NCI-H1092 treated with DMSO at 0.1 percent for 48 hours (cell line): Measurements from ENCODE around the gene MRPS33.
"Not testable (repeated sequence)": the region's sequence is repeated elsewhere in the genome, so short reads cannot be mapped to it uniquely, and the experiment has no call there.

Experiments
- DNase-seq: peaks from one replicate; lab custom pipeline; 2025; lab: John Stamatoyannopoulos, UW

The MRPS33 gene

DNA sequence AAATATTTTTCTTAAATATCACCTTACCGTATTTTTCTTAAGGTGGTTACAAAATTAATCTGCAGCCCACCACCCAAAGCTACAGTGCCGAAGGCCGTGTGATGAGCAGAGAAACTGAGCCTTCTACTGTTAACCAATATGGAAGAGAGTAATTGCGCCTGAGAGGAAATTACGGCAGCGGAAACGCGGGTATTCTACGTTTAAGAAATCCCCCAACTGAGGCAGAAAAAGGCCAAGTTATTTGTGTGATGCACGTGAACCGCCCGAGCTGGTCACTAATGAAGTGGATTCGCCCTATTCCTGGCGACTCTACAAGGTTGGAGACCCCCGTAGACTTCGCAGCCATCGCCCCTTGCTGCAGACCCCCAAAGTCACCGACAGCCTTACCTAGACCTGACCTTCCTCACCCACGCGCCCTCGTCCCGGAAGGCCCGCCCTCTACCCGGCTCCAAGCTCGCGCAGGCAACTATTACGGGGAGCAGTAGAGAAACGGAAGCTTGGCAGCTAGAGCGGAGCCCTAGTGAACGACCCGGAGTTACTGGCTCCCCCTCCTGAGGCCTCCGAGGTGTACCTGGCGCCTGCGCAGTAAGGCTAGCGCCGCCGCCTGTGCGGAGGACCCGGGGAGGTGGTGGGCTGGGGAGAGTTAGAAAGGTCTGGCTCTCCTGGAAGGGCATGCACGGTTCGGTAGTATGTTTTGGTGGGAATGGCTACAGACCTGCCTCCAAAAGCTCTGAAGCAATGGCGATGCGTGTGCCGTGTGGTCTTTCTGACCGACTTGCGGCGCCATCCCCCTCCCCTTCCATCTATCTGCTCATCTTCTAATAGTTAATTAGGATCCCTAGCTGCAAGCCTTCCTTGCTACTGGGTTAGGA, at the start of gene MRPS33:
Gene MRPS33, minus strand, starts transcription at position 429 of the 872 bp plus-strand sequence. CDS start 4,319 bp downstream, outside the sequence.
- DNase-seq: peak; percentile 99

DNA sequence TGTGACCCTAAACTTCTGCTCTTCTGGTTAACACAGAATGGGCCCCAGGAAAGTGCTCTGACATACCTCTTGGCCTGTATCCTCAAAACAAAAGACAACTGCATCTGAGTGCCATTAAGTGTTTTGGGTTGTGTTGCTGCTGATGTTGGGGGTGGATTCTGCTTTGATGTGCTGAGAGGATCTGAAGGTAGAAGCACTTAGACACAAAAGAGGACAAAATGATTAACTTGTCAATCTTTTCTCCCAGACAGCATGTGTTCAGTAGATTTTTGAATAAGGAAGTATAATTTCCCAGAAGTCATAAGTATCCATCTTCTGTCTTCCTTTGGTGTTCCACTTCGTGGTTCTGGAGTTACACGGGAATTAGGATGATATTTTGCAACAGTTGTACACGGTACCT, 43.0 kb upstream of the MRPS33 start:
- DNase-seq: no peak

DNA sequence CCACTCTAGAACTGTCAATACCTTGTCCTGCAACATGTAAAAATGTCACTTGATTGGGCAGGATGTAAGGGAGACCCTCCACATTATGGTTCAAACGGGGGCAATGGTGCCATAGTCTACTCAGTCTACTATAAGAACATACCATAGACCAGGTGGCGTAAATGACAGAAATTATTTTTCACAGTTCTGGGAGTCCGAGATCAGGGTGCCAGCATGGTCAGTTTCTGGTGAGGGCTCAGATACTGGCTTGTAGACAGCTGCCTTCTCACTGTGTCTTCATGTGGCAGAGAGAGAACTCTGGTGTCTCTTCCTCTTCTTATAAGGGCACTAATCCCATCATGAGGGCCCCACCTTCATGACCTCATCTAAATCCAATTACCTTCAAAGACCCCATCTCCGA, 40.4 kb upstream of the MRPS33 start:
- no peak for DNase-seq

DNA sequence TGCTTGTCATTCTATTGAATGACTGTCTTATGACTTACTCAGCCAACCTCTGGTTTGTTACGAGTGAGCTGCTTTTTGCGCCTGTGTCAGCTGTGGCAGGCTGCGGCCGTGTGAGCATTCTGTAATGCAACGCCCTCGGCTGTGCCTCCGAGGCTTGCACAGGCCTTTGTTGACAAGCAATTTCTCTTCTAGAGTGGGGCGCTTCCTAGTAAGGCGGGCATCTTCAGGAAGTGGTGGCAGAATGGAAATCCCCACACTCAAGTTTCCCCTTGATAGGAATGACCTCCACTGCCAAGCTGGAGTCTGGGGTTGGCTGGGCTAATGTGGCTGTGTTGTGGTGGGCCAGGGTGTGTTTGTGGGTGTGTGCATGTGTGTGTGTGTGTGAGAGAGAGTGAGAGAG, 38.9 kb upstream of the MRPS33 start:
- DNase-seq: no peak

DNA sequence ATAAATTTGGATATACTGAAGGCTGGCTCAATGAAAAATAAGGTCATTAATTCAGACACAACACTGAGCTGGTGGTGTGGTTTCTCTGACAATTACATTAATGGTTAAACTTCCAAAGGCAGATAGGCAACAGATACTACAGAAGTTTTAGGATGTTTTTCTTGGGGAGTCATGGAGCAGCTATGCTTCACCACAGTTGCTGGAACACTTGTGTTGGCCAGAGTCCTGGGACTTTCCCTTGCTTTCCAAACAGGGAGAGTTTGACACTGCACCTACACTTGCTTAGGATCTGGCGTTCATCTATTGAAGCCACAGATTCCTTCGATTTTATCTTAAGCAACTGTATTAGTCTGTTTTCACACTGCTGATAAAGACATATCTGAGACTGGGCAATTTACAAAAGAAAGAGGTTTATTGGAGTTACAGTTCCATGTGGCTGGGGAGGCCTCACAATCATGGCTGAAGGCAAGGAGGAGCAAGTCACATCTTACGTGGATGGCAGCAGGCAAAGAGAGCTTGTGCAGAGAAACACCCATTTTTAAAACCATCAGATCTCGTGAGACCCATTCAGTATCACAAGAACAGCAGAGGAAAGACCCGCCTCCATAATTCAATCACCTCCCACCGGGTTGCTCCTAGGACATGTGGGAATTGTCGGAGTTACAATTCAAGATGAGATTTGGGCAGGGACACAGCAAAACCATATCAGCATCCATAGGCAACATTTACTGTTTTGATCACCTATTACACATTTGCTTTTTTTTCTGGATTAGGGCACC, 31.3 kb upstream of the MRPS33 start:
- no peak for DNase-seq

DNA sequence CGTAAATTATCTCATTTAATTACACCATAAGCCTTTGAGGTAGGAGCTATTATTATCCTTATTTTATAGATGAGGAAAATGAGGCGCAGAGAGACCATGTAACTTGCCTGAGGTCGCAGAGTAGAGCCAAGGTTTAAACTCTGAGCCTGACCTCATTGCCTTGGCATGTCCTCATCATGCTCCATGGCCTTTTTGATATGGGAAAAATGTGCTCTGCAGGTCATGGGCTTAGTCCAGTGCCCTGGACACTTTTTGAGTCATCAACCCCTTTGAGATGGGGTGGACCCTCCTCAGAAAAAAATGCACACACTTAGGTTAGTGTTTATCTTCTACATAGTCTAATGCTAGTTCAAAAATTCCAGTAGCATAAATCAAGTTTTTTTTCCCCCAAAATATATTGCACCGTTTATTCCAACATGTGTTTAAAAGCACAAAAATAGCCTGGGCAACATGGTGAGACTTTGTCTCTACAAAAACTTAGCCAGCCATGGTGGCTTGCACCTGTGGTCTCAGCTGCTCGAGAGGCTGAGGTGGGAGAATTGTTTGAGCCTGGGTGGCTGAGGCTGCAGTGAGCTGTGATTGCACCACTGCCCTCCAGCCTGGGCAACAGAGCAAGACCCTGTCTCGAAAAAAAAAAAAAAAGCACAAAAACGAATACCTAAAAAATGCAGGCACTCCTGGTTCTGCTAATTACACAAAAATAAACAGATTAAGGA, 30.5 kb upstream of the MRPS33 start:
- no peak for DNase-seq

DNA sequence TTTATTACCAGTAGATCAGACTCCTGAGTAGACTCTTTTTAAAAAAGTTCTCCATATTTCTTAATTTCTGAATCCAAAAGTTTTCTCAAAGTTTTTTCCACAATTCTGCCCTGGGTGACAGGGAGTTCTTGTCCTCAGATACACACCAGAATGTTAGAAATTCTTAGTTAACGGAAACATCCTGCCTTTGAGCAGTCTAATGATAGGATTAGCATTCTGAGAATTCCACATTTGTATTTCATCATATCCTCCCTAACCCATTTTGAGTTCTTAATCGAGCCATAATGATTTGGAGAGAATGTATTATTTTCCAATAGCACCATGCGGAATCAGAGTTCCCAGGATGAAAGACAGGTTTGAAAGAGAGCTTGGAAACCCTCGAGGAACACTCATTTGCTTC, 28.9 kb upstream of the MRPS33 start:
- no peak for DNase-seq

DNA sequence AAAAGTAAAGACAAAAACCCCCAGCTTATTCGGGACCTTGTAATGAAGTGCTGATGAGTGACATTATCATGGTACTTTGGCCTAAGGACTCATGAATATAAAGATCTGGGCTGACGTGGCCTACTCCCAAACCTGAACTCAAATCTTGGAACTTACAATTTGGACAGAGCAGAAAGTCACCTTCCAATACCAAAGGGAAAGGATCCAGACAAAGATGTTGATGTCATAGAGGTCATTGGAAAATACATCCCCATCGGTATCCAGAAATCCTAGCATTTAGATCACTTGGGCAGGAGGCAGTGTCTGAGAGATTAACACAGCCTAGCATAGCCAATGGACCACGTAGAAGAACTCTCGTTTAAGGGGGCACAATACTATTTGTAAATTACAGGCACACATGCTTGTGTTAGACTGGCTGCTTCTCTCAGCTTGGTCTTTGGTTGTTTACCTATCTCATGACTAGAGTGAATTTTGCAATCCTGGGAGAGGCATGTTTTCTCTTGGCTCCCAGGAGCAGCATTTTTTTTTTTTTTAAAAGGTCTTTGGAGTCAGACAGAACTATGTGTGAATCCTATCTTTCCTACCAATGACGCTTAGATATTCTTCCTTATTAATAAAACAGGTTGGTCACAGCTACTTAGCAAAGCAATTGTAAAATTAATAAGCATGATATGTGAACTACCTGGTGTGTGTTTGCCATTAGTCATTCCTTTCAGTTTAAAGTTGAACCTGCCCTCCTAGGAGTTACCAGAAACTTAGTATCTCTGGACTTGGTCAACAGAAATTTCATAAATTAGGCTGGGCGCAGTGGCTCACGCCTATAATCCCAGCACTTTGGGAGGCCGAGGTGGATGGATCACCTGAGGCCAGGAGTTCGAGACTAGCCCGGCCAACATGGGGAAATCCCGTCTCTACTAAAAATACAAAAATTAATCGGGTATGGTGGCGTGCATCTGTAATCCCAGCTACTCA, 27.8 kb upstream of the MRPS33 start:
- DNase-seq: no peak

DNA sequence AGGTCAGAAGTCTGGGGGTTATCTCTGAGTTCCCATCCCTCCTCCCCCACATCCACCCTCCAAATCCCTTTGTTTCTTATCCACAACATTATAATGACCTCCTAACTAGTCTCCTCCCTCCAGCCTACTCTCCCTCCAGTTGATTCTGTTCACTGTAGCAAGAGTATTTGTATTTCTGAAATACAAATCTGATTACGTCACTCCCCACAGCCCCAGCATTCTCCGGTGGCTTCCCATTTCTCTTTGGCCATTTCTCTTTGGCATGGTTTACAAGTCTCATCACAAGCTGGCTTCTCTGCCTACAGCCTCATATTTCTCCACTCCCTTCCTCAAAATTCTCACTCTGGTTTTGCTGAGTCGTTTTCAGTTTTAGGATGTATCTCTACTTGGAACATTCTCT, 24.6 kb upstream of the MRPS33 start:
- no peak for DNase-seq

DNA sequence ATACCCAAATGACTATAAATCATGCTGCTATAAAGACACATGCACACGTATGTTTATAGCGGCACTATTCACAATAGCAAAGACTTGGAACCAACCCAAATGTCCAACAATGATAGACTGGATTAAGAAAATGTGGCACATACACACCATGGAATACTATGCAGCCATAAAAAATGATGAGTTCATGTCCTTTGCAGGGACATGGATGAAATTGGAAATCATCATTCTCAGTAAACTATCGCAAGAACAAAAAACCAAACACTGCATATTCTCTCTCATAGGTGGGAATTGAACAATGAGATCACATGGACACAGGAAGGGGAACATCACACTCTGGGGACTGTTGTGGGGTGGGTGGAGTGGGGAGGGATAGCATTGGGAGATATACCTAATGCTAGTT, 23.3 kb upstream of the MRPS33 start:
- not testable (repeated sequence) for DNase-seq

DNA sequence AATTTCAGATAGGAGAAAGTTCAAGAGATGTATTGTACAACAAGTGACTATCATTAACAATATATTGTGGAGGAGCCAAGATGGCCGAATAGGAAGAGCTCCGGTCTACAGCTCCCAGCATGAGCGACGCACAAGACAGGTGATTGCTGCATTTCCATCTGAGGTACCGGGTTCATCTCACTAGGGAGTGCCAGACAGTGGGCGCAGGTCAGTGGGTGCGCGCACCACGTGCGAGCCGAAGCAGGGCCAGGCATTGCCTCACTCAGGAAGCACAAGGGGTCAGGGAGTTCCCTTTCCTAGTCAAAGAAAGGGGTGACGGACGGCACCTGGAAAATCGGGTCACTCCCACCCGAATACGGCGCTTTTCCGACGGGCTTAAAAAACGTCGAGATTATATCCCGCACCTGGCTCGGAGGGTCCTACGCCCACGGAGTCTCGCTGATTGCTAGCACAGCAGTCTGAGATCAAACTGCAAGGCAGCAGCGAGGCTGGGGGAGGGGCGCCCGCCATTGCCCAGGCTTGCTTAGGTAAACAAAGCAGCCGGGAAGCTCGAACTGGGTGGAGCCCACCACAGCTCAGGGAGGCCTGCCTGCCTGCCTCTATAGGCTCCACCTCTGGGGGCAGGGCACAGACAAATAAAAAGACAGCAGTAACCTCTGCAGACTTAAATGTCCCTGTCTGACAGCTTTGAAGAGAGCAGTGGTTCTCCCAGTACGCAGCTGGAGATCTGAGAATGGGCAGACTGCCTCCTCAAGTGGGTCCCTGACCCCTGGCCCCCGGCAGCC, 18.0 kb upstream of the MRPS33 start:
- not testable (repeated sequence) for DNase-seq

DNA sequence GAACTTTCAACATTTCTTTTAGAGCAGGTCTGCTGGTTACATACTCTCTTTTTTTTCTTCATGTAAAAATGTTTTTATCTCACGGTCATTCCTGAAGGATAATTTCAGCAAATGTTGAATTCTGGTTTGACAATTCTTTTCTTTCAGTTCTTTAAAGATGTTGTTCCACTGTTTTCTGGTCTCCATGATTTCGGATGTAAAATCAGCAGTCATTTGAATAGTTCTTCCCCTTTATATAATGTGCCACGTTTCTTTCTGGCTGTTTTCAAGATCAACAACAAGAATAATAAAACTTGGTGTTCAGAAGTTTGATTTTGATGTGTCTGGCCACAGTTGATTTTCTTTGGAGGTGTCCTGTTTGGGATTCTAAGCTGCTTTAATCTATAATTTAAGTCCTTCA, 14.0 kb upstream of the MRPS33 start:
- no peak for DNase-seq

DNA sequence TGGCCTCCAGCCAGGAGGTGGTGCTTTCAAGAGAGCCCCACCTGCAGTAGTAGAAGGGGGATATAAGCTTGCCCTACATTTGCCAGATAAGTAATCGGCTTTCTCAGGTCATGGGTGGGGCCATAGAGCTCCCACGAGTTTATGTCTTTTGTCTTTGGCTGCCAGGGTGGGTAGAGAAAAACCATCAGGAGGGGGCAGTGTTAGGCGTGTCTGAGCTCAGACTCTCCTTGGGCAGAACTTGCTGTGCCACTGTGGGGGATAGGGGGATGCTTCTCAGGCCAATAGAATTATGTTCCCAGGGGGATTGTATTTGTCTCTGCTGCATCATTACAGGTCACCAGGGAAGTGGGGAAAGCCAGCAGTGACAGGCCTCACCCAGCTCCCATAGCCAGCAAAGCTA, 12.3 kb upstream of the MRPS33 start:
- DNase-seq: no peak

DNA sequence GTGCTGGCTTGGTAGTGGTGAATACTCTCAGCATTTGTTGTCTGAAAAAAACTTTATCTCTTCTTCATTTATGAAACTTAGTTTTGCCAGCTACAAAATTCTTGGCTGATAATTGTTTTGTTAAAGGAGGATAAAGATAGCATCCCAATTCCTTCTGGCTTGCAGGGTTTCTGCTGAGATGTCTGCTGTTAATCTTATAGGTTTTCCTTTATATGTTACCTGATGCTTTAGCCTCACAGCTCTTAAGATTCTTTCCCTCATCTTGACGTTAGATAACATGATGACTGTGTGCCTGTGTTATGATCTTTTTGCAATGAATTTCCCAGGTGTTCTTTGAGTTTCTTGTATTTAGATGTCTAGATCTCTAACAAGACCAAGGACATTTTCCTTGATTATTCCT, 9.9 kb upstream of the MRPS33 start:
- no peak for DNase-seq

DNA sequence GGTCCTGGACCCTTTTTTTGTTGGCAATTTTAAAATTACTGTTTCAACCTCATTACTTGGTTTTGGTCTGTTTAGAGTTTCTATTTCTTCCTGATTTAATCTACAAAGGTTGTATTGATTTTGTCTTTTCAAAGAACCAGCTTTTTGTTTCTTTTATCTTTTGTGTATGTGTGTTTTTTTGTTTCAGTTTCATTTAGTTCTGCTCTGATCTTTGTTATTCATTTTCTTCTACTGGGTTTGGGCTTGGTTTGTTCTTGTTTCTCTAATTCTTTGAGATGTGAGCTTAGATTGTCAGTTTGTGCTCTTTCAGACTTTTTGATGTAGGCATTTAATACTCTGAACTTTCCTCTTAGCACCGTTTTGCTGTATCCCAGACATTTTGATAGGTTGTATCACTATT, 8.5 kb upstream of the MRPS33 start:
- DNase-seq: no peak

DNA sequence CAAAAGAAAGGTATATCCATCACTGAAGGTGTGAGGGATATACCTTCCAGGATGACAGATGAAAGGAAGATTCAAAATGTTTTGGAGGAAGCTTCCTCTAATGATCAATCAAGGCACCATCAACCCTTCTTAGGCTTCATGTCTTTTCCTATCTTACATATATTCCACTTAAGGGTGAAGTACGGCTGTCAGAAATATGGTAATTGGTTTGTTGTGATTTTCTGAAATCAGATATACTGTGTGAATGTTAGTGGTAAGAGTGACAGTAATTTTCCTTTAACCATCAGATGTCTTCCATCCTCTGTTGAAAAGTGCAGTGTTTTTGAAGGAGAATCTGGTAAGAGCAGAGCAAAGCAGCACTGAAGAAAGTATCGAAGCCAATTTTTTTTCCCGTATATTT, 2.8 kb upstream of the MRPS33 start:
- DNase-seq: no peak

DNA sequence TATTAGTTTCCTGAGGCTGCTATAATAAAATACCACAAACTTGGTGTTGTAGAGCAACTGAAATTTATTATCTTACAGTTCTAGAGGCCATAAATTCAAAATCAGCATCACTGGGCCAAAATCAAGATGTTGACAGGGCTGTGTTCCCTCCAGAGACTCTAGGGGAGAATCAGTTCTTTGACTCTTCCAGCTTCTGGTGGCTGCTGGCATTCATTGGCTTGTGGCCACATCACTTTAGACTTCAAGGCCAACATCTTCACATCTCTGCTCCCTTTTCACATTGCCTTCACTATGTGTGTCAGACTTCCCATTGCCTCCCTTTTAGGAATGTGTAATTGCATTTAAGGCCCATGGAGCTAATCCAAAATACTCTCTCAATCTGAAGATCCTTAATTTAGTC, 1.6 kb upstream of the MRPS33 start:
- no peak for DNase-seq

DNA sequence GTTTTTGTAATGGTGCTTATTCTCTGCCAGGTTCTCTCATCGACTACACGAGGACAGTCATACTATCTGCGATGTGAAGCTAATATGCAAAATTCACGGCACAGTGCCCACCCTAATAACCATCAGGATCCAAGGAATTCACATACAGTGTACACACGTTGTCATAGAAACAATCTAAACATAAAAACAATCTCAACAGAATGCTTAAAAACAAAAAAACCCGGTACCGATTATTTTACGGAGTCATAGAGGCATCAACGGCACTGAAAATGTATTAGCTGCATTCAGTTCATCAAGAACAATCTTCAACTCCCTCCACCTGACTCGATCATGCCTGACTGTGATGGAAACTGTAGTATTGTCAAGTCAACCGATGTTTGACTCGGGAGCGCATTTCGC, 628 bp downstream of the MRPS33 start:
- peak; percentile 87 for DNase-seq

DNA sequence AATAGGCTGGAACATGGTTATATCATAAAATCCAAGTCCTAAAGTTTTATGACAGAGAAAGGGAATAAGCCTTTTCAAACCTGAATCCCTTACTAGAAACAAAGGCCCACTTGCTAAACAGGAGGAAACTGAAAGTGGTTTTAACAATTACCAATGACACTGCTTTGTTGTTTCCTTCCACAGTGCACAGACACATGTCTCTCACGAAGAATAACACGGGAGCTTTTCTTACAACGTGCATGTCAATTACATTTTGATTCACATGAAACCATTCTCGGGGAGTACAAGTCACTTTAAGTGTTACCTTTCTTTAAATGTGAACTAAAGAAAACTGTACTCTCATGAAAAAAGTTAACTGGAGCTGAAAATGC, 1.4 kb downstream of the MRPS33 start:
- DNase-seq: no peak

DNA sequence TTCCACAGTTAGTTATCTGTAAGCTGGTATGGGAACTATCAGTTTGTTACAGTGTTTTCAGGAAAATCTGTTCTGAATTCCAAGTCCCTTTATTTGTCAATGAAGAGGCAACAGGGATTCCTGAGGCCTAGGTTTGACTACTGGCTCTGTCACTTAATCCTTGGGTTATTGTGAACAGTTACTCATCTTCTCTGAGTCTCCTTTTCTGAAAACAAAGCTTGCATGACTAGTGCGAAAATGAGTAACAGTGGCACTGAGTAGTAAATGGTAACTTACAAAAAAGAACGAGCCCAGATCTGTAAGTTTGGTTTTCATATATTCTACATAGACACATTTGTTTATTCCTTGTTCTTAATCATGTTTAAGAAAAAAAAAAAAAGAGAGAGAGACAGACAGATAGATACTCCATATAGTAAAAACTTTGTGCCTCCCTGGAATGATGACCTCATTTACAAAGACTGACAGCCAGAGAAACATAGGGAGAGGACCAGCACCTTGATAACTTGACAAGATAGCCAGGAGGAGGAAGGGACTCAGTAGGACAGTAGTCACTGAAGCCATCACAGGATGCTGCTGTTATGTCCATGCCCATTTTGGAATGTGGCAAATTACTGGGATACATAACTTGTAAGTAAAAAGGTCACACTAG, 1.9 kb downstream of the MRPS33 start:
- DNase-seq: no peak
